Measurements from ENCODE around the gene CEP128.

Gene CEP128

DNA sequence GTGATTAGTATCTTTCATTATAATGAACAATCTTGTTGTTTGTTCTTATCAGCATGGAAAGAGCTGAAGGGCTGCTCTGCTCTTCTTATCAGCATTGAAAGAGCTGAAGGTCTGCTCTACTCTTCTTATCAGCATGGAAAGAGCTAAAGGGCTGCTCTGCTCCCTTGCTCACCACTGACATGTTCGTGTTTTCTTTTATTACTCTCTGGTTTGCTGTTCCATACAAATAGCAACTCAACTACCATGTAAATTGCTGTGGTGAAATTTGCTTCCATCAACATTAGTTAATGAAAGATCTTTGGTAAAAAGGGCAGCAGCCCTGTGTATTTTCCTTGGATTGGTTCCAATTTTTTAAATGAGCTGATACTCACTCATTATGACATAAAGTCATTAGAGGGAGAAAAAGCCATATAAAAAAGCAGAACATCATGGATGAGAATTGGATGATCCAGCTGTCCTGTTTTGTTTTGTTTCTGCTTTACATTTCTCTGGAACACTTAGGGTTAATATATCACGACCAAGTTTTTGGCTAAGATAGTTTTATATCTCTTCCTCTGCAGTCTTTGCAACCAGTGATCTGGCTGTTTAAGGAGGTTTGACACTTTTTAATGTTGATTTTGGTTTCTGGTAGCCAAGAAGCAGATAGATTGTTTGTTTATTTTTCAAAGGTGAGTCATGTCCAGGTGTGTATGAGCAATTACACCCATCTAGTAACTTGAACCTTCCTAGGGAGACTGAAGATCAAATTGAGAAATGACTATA, 356.6 kb downstream of the CEP128 start:
- no peak for DNase-seq (ENCODE audit: low read depth)
- no peak overlapping the region for H3K4me3 ChIP-seq (replicated peaks; ENCODE audit: low read depth, low read length)
- TF ChIP-seq, protein P1, sequence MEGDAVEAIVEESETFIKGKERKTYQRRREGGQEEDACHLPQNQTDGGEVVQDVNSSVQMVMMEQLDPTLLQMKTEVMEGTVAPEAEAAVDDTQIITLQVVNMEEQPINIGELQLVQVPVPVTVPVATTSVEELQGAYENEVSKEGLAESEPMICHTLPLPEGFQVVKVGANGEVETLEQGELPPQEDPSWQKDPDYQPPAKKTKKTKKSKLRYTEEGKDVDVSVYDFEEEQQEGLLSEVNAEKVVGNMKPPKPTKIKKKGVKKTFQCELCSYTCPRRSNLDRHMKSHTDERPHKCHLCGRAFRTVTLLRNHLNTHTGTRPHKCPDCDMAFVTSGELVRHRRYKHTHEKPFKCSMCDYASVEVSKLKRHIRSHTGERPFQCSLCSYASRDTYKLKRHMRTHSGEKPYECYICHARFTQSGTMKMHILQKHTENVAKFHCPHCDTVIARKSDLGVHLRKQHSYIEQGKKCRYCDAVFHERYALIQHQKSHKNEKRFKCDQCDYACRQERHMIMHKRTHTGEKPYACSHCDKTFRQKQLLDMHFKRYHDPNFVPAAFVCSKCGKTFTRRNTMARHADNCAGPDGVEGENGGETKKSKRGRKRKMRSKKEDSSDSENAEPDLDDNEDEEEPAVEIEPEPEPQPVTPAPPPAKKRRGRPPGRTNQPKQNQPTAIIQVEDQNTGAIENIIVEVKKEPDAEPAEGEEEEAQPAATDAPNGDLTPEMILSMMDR (IDR thresholded peaks at IDR 0.05; ENCODE audit: low read length, missing control alignments) = no peak

DNA sequence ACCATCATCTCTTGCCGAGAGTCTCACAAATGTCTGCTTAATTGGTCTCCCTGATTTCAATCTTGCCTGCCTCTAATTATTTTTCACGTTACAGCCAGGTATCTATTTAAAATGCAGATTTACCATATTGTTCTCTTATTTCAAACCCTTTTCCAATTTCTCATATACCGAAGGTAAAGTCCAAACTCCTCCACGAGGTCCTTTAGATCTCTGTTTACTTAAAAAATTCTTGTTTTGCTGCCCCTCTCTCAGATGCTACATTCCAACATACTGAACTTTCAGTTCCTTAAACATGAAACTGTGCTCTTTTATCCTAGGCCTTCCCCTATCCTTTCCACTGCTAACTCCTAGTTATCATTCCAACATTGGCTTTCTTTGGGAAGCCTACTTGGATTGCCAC, 363.9 kb downstream of the CEP128 start:
- TF ChIP-seq, protein P1 (IDR thresholded peaks at IDR 0.05; ENCODE audit: low read length, missing control alignments) = no peak
- no peak overlapping the region for H3K4me3 ChIP-seq (replicated peaks; ENCODE audit: low read depth, low read length)
- DNase-seq (ENCODE audit: low read depth) = no peak

DNA sequence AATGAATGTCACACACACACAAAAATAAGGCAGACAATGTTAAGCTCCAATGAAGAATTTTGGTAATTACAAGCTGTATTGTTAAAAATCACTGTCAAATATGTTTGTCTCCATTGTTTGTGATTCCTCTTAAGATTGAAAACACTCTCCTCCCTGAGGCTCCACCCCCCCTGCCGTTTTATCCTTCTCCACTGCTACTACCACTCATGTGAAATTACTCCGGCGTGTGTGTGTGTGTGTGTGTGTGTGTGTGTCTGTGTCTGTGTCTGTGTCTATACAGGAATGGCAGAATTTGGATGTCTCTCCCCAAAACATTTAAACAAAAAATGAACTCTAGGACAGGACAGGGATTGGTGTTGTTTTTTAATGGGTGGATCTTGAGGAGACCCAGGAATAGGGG, 365.1 kb downstream of the CEP128 start:
- no peak for DNase-seq (ENCODE audit: low read depth)
- TF ChIP-seq, protein P1 (IDR thresholded peaks at IDR 0.05; ENCODE audit: low read length, missing control alignments) = no peak
- no peak overlapping the region for H3K4me3 ChIP-seq (replicated peaks; ENCODE audit: low read depth, low read length)

DNA sequence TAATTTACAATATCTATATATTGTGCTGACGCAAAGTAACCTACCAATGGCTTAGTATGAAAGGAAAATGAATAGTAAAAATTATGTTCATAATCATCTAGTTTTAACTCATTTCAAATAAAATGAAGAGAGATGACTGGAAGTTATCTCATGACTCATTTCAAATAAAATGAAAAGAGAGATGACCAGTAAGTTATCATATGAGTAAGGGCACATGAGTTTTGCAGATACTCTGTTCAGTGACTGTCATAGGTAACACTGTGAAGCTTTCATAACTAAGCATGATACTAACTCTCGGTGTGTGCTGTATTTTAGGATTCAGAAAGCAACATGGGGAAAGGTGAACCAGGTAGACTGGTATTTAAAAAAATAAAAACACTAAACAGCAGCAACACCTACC, 365.8 kb downstream of the CEP128 start:
- H3K4me3 ChIP-seq (replicated peaks; ENCODE audit: low read depth, low read length) = no peak overlapping the region
- TF ChIP-seq, protein P1 (IDR thresholded peaks at IDR 0.05; ENCODE audit: low read length, missing control alignments) = no peak
- no peak for DNase-seq (ENCODE audit: low read depth)

DNA sequence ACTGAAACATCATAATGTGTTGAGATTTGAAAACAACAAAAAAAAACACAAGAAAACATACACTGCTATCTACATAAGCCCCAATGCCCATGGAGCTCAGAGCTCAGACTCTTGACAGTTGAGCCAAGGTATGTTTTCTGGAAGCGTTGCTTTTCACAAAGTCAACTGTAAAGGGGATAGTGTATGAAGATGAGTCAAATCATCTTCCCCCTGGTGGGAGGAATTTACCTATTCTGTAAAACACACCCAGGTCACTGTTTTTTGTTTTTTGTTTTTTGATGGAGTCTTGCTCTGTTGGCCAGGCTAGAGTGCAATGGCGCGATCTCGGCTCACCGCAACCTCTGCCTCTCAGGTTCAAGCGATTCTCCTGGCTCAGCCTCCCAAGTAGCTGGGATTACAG, 368.9 kb downstream of the CEP128 start:
- no peak overlapping the region for H3K4me3 ChIP-seq (replicated peaks; ENCODE audit: low read depth, low read length)
- TF ChIP-seq, protein P1 (IDR thresholded peaks at IDR 0.05; ENCODE audit: low read length, missing control alignments) = no peak
- no peak for DNase-seq (ENCODE audit: low read depth)

DNA sequence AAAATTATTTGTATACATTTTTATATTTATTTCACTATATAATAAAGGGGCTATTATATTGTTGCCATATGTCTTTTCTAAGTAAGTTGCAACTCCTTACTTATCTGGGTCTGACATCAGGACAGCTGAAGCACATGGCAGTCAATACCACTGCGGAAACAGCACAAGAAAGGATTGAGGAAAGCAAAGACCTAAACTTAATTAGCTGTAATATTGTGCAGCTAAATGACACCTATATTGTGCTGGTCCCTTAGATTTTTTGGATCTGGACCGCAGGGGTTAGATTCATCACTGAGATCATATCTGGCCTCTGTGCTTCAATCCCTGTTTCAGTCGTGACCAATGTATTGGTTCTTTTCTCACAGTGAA, 370.6 kb downstream of the CEP128 start:
- no peak for DNase-seq (ENCODE audit: low read depth)
- TF ChIP-seq, protein P1 (IDR thresholded peaks at IDR 0.05; ENCODE audit: low read length, missing control alignments) = no peak
- H3K4me3 ChIP-seq (replicated peaks; ENCODE audit: low read depth, low read length) = no peak overlapping the region
